H1 (cell line): ENCODE results near the gene S100A16. TPM values are rescaled to one million over a fixed set of nuclear protein-coding genes. Genes with fewer than 3 reads are reported as not detected.

Experiments
- CTCF ChIA-PET: fragments of 300-600 bp; sonication (Branson Sonifier 250); formaldehyde crosslinking; loops from one replicate; lab custom pipeline; 2021; ENCODE audit not compliant: partially characterized antibody; lab: Charles Lee
- POLR2A ChIA-PET: fragments of 300-600 bp; sonication (Branson Sonifier 250); formaldehyde crosslinking; loops from one replicate; lab custom pipeline; 2021; ENCODE audit warnings: inconsistent platforms; ENCODE audit not compliant: partially characterized antibody; lab: Charles Lee
- DNase-seq, 2 experiments: peaks; one replicate each; pipeline versions ENCODE4 v3.0.0 to v3.0.0-alpha.2; 2010 to 2022; ENCODE audit warnings: low spot score in 2 of 2, low read depth in 1 of 2, mixed read lengths in 1 of 2
- FAIRE-seq: peaks from 2 replicates; lab custom pipeline; 2011; peaks lifted over from hg19 to GRCh38; lab: Jason Lieb, UNC
- H2AFZ ChIP-seq: 2 replicates; pipeline ENCODE4 v1.8.1; 2012; ENCODE audit warnings: low read length, inconsistent platforms
- H2AK5ac ChIP-seq: 2 replicates; pipeline ENCODE4 v1.6.1; 2013; ENCODE audit warnings: low read depth, low read length
- H2BK120ac ChIP-seq: replicated peaks from 2 replicates; pipeline ENCODE3; 2013; ENCODE audit warnings: low read depth, low read length, inconsistent platforms
- H2BK12ac ChIP-seq: 2 replicates; pipeline ENCODE4 v1.6.1; 2013; ENCODE audit warnings: low read depth, low read length
- H2BK15ac ChIP-seq: 2 replicates; pipeline ENCODE4 v1.6.1; 2013; ENCODE audit warnings: low read length
- H2BK20ac ChIP-seq: 2 replicates; pipeline ENCODE4 v1.6.1; 2013; ENCODE audit warnings: low read length
- H2BK5ac ChIP-seq: 2 replicates; pipeline ENCODE4 v1.6.1; 2013; ENCODE audit warnings: low read depth, low read length
- H3K14ac ChIP-seq: 2 replicates; pipeline ENCODE4 v1.6.1; 2013; ENCODE audit warnings: inconsistent platforms; ENCODE audit not compliant: insufficient read length
- H3K18ac ChIP-seq: 2 replicates; pipeline ENCODE4 v1.6.1; 2013; ENCODE audit warnings: low read length; ENCODE audit errors: extremely low read depth
- H3K23ac ChIP-seq: 2 replicates; pipeline ENCODE4 v1.6.1; 2013; ENCODE audit warnings: inconsistent platforms; ENCODE audit not compliant: insufficient read length
- H3K23me2 ChIP-seq: 2 replicates; pipeline ENCODE4 v1.6.1; 2013; ENCODE audit warnings: low read depth, low read length
- H3K27ac ChIP-seq: 2 replicates; pipeline ENCODE4 v1.6.1; 2011; ENCODE audit warnings: low read depth, low read length, inconsistent platforms
- H3K27me3 ChIP-seq, 4 experiments: replicated peaks in 1 of 4; 1 replicate in 1 of 4; 2 replicates in 3 of 4; pipeline versions ENCODE4 v1.6.1 to v1.8.1; 2011 to 2013; ENCODE audit warnings: low read length in 3 of 4, mild to moderate bottlenecking in 3 of 4, inconsistent platforms in 2 of 4, mixed read lengths in 2 of 4, moderate library complexity in 1 of 4; ENCODE audit not compliant: control insufficient read depth in 3 of 4, insufficient read depth in 3 of 4; ENCODE audit errors: extremely low read depth in 1 of 4
- H3K36me3 ChIP-seq, 4 experiments: 2 replicates each; pipeline versions ENCODE4 v1.6.1 to v1.8.1; 2011 to 2013; ENCODE audit warnings: mild to moderate bottlenecking in 4 of 4, low read length in 3 of 4, moderate library complexity in 2 of 4, control low read depth in 1 of 4, inconsistent platforms in 1 of 4; ENCODE audit not compliant: insufficient read depth in 4 of 4, control insufficient read depth in 2 of 4
- H3K4ac ChIP-seq: replicated peaks from 2 replicates; pipeline ENCODE3; 2013; ENCODE audit warnings: low read length, low read depth, mixed read lengths, inconsistent platforms; ENCODE audit not compliant: insufficient read length
- H3K4me1 ChIP-seq, 4 experiments: replicated peaks in 1 of 4; 1 replicate in 1 of 4; 2 replicates in 3 of 4; pipeline versions ENCODE4 v1.6.1 to v1.8.1; 2011 to 2013; ENCODE audit warnings: low read length in 3 of 4, inconsistent platforms in 2 of 4, mixed read lengths in 1 of 4; ENCODE audit not compliant: insufficient read depth in 4 of 4, control insufficient read depth in 3 of 4
- H3K4me2 ChIP-seq, 2 experiments: 2 replicates each; pipeline versions ENCODE4 v1.6.1 to v1.8.1; 2011 to 2013; ENCODE audit warnings: low read depth in 2 of 2, low read length in 2 of 2, control low read depth in 1 of 2, inconsistent platforms in 1 of 2, mild to moderate bottlenecking in 1 of 2; ENCODE audit not compliant: insufficient read depth in 1 of 2
- H3K4me3 ChIP-seq, 4 experiments: fragments of 200-600, 300-600 bp in 1 of 4; sonication (generic), shearing (Covaris generic), sonication (Bioruptor Twin) in 1 of 4; 2 replicates each; pipeline versions ENCODE4 v1.5.1 to v1.8.1; 2011 to 2016; ENCODE audit warnings: low read length in 4 of 4, low read depth in 3 of 4, control low read depth in 2 of 4, inconsistent platforms in 2 of 4, mild to moderate bottlenecking in 2 of 4, mixed read lengths in 1 of 4, moderate library complexity in 1 of 4; ENCODE audit not compliant: insufficient read depth in 2 of 4; ENCODE audit errors: extremely low read depth in 1 of 4
- H3K56ac ChIP-seq: replicated peaks from 2 replicates; pipeline ENCODE3; 2013; ENCODE audit warnings: low read depth, mild to moderate bottlenecking, mixed read lengths, low read length, inconsistent platforms; ENCODE audit not compliant: insufficient read length
- H3K79me1 ChIP-seq: 2 replicates; pipeline ENCODE4 v1.6.1; 2013; ENCODE audit warnings: low read depth, low read length, control low read depth
- H3K79me2 ChIP-seq, 2 experiments: 2 replicates each; pipeline versions ENCODE4 v1.6.1 to v1.8.1; 2012 to 2013; ENCODE audit warnings: low read length in 2 of 2, mild to moderate bottlenecking in 2 of 2, inconsistent platforms in 1 of 2; ENCODE audit not compliant: insufficient read depth in 2 of 2, control insufficient read depth in 1 of 2
- H3K9ac ChIP-seq, 4 experiments: replicated peaks in 1 of 4; 1 replicate in 1 of 4; 2 replicates in 3 of 4; pipeline versions ENCODE4 v1.6.1 to v1.8.1; 2011 to 2013; ENCODE audit warnings: low read depth in 3 of 4, low read length in 3 of 4, control low read depth in 2 of 4, mild to moderate bottlenecking in 2 of 4, moderate library complexity in 2 of 4, inconsistent platforms in 1 of 4; ENCODE audit errors: extremely low read depth in 1 of 4
- H3K9me3 ChIP-seq, 2 experiments: 2 replicates each; pipeline versions ENCODE4 v1.6.1 to v1.8.1; 2012 to 2013; ENCODE audit warnings: mild to moderate bottlenecking in 2 of 2, moderate library complexity in 2 of 2, control low read depth in 1 of 2, inconsistent platforms in 1 of 2, low read depth in 1 of 2, low read length in 1 of 2, mixed read lengths in 1 of 2; ENCODE audit not compliant: insufficient read depth in 2 of 2
- H4K20me1 ChIP-seq, 2 experiments: replicated peaks in 1 of 2; 2 replicates each; pipeline versions ENCODE3 to v1.8.1; 2011 to 2013; ENCODE audit warnings: inconsistent platforms in 2 of 2, low read length in 2 of 2, mild to moderate bottlenecking in 1 of 2; ENCODE audit not compliant: insufficient read depth in 2 of 2, control insufficient read depth in 1 of 2
- H4K5ac ChIP-seq: 2 replicates; pipeline ENCODE4 v1.6.1; 2013; ENCODE audit warnings: low read length, low read depth, mixed read lengths, inconsistent platforms; ENCODE audit not compliant: insufficient read length
- H4K8ac ChIP-seq: 2 replicates; pipeline ENCODE4 v1.8.0; 2013; ENCODE audit warnings: mild to moderate bottlenecking, moderate library complexity, low read length, inconsistent platforms; ENCODE audit not compliant: insufficient read depth; ENCODE audit errors: extremely low read depth
- H4K91ac ChIP-seq: replicated peaks from 2 replicates; pipeline ENCODE3; 2013; ENCODE audit warnings: low read length, mixed read lengths, inconsistent platforms; ENCODE audit not compliant: insufficient read length
- BACH1 ChIP-seq: IDR thresholded peaks from 2 replicates; pipeline ENCODE4 v1.6.1; 2012; ENCODE audit warnings: low read length, improper control_type of control experiment
- BCL11A ChIP-seq, 2 experiments: IDR thresholded peaks; one replicate each; pipeline ENCODE4 v1.6.1; 2011; ENCODE audit warnings: low read depth in 2 of 2, low read length in 2 of 2, mild to moderate bottlenecking in 2 of 2
- CBX8 ChIP-seq: fragments of 300-800, 300-1000 bp; sonication (generic); IDR thresholded peaks from 2 replicates; pipeline ENCODE4 v1.7.1; 2016; ENCODE audit warnings: low read depth, low read length, borderline replicate concordance
- E2F6 ChIP-seq: IDR thresholded peaks from 2 replicates; pipeline ENCODE4 v1.6.1; 2012; ENCODE audit warnings: inconsistent platforms
- EZH2 ChIP-seq: fragments of 200-600 bp; sonication (generic); IDR thresholded peaks from 2 replicates; pipeline ENCODE4 v1.7.1; 2012; ENCODE audit warnings: low read depth, mild to moderate bottlenecking, moderate library complexity, low read length, inconsistent platforms; ENCODE audit not compliant: severe bottlenecking
- FOSL1 ChIP-seq: IDR thresholded peaks from 2 replicates; pipeline ENCODE4 v1.6.1; 2011; ENCODE audit warnings: mild to moderate bottlenecking, low read depth, low read length, moderate library complexity; ENCODE audit not compliant: insufficient read depth
- GTF2F1 ChIP-seq: IDR thresholded peaks from 2 replicates; pipeline ENCODE4 v1.6.1; 2012; ENCODE audit warnings: low read depth, low read length, improper control_type of control experiment, borderline replicate concordance
- JUND ChIP-seq: IDR thresholded peaks from 2 replicates; pipeline ENCODE4 v1.6.1; 2011; ENCODE audit warnings: mild to moderate bottlenecking, improper control_type of control experiment, low read length
- MAFK ChIP-seq: IDR thresholded peaks from 2 replicates; pipeline ENCODE4 v1.6.1; 2012; ENCODE audit warnings: low read depth, mild to moderate bottlenecking, improper control_type of control experiment, low read length
- RBBP5 ChIP-seq: IDR thresholded peaks from 2 replicates; pipeline ENCODE4 v1.7.1; 2012; ENCODE audit warnings: low read depth, mild to moderate bottlenecking, inconsistent platforms, low read length, moderate library complexity, borderline replicate concordance
- RFX5 ChIP-seq: IDR thresholded peaks from 2 replicates; pipeline ENCODE4 v1.6.1; 2011; ENCODE audit warnings: low read depth, low read length, improper control_type of control experiment, borderline replicate concordance
- SP1 ChIP-seq: IDR thresholded peaks from 2 replicates; pipeline ENCODE4 v1.6.1; 2011; ENCODE audit warnings: low read depth, low read length
- SP4 ChIP-seq: IDR thresholded peaks from 2 replicates; pipeline ENCODE4 v1.6.1; 2012; ENCODE audit warnings: low read length, inconsistent platforms
- TEAD4 ChIP-seq: IDR thresholded peaks from 2 replicates; pipeline ENCODE4 v1.6.1; 2012; ENCODE audit warnings: low read depth, low read length, inconsistent platforms, mixed read lengths
- WGBS, 2 experiments: shearing (Covaris generic) in 1 of 2; methylation state at CpG; one replicate each; pipeline versions ENCODE4 v1.1.6 to v1.1.7; 2013 to 2015; ENCODE audit warnings: low lambda C conversion rate in 2 of 2, mixed read lengths in 2 of 2, inconsistent platforms in 1 of 2, low coverage in 1 of 2, missing lambda C conversion rate in 1 of 2; ENCODE audit not compliant: insufficient replicate concordance in 2 of 2, insufficient coverage in 1 of 2, insufficient read length in 1 of 2; ENCODE audit errors: extremely low coverage in 1 of 2, missing lambda C conversion rate in 1 of 2; 5-methylcytosine and 5-hydroxymethylcytosine counted together
- polyA plus RNA-seq, 7 experiments: library from polyadenylated mRNA; depleted of rRNA in 3 of 7; stranded (reverse) in 5 of 7; unstranded in 2 of 7; fragments of >200 nt in 5 of 7; fragments of 200-250 nt in 2 of 7; gene quantifications; 1 replicate in 5 of 7; 2 replicates in 1 of 7; 4 replicates in 1 of 7; pipeline versions ENCODE4 v1.2.1 to v1.2.3, GENCODE V29; 2011 to 2013; ENCODE audit warnings: missing spikeins in 2 of 7, mixed read lengths in 2 of 7
- total RNA-seq: library from RNA; stranded (reverse); fragmentation: NEBNext Ultra II Directional; extraction: Animal tissue kit (Norgen Biotek cat#: 25700); gene quantifications from 2 replicates; pipeline ENCODE4 v1.2.1, GENCODE V29; 2021

Gene S100A16
- total and polyA plus RNA-seq, 2 of the 8 experiments (the other 6 are each of a cell fraction or from before 2014, with no cell fraction given), result 14.9 to 61.4 TPM

- H2AFZ ChIP-seq, result 0 out of 2 replicates have a peak overlapping the region, but pooled peaks have one; percentile 42
- DNase-seq, result no peak
- TF ChIP-seq E2F6, result no peak
- TF ChIP-seq CBX8, result no peak
- no peak for TF ChIP-seq MAFK
- no peak for TF ChIP-seq GTF2F1
- TF ChIP-seq BACH1, result no peak
- TF ChIP-seq JUND, result no peak
- no peak for TF ChIP-seq RBBP5
- no peak for TF ChIP-seq SP1
- no peak for TF ChIP-seq BCL11A (IDR thresholded peaks at IDR 0.05; ENCODE audit: low read depth in 2 of 2, low read length in 2 of 2)
- no peak for TF ChIP-seq TEAD4
- TF ChIP-seq RFX5, result no peak
- TF ChIP-seq FOSL1, result no peak
- no peak for TF ChIP-seq EZH2
- no peak for TF ChIP-seq SP4
Observed at GRCh38 chr1:153586347-153586746, 26.6 kb downstream of the S100A16 start.

More at GRCh38 chr1:153586347-153586746, 26.6 kb downstream of the S100A16 start:
- H3K27ac ChIP-seq, result no peak overlapping the region
- no peaks in the 10 kb centered on the region for H3K4me1 ChIP-seq
- H3K23me2 ChIP-seq, result no peaks in the 10 kb centered on the region
- H2BK20ac ChIP-seq, result no peak overlapping the region
- H3K23ac ChIP-seq, result no peak overlapping the region
- no peak overlapping the region for H2AK5ac ChIP-seq
- no peak overlapping the region for H3K9ac ChIP-seq
- no peak overlapping the region for H3K4me3 ChIP-seq
- H3K27me3 ChIP-seq, result no peaks in the 10 kb centered on the region
- no peak for FAIRE-seq
- H4K91ac ChIP-seq, result no peak overlapping the region
- no peak overlapping the region for H4K8ac ChIP-seq
- H3K79me2 ChIP-seq, result no peaks in the 10 kb centered on the region
- ChIA-PET POLR2A (interaction anchor here (0.8 to 2.7 kb wide), 2 partner anchors 41 to 48 kb away, joined by 5 to 10 read pairs; partner anchors contain the start of genes CHTOP and S100A13), CTCF (interaction anchor here (0.5 to 2.0 kb wide), 5 partner anchors 14 to 78 kb away, joined by 3 to 7 read pairs (median 5); partner anchors contain the start of gene S100A13)
- H3K4me2 ChIP-seq, result no peak overlapping the region
- H2BK12ac ChIP-seq, result no peak overlapping the region
- H3K36me3 ChIP-seq, result no peaks in the 10 kb centered on the region
- no peak overlapping the region for H2BK15ac ChIP-seq
- no peak overlapping the region for H2BK5ac ChIP-seq
- H3K9me3 ChIP-seq, result peaks cover 0 to 2% of the 10 kb centered on the region in 2 experiments; a peak in 1 of 4 replicates
- H3K14ac ChIP-seq, result no peak overlapping the region
- WGBS, 2 experiments, result 73% methylated on average over 1 of the region's 1 CpG; no CpG with 5 or more reads in 1 of the 2 experiments
- no peaks in the 10 kb centered on the region for H3K79me1 ChIP-seq
- H3K4ac ChIP-seq, result no peak overlapping the region
- no peak overlapping the region for H3K18ac ChIP-seq
- no peak overlapping the region for H3K56ac ChIP-seq
- no peak overlapping the region for H2BK120ac ChIP-seq
- H4K20me1 ChIP-seq, result no peaks in the 10 kb centered on the region
- no peak overlapping the region for H4K5ac ChIP-seq
